Fibroblast of skin of right quadriceps (primary cell): ENCODE data around the gene SRGN.
"Not testable (repeated sequence)": the region's sequence is repeated elsewhere in the genome, so short reads cannot be mapped to it uniquely, and the experiment has no call there.

Experiments used
- DNase-seq: peaks from one replicate; pipeline ENCODE4 v3.0.0-alpha.2; 2013

The SRGN gene

GRCh38 chr10:69087590-69088470, at the start of gene SRGN:
Gene SRGN (plus strand): TSS chr10:69088103. CDS start chr10:69088158, 55 bp downstream.
- peak; percentile 42 for DNase-seq

GRCh38 chr10:69040904-69041303, 47.0 kb upstream of the SRGN start:
- DNase-seq = not testable (repeated sequence)

GRCh38 chr10:69042417-69042816, 45.5 kb upstream of the SRGN start:
- DNase-seq = no peak

GRCh38 chr10:69042838-69043237, 45.1 kb upstream of the SRGN start:
- DNase-seq = no peak

GRCh38 chr10:69043931-69044531, 43.9 kb upstream of the SRGN start:
- DNase-seq = no peak

GRCh38 chr10:69044546-69044945, 43.4 kb upstream of the SRGN start:
- no peak for DNase-seq

- DNase-seq = no peak
Measured at GRCh38 chr10:69045441-69046300, 42.2 kb upstream of the SRGN start.

GRCh38 chr10:69047111-69047832, 40.6 kb upstream of the SRGN start:
- no peak for DNase-seq

- DNase-seq = peak; percentile 39
Measured at GRCh38 chr10:69048103-69048502, 39.8 kb upstream of the SRGN start.

- no peak for DNase-seq
Measured at GRCh38 chr10:69049566-69049961, 38.3 kb upstream of the SRGN start.

- DNase-seq = peak; percentile 60
Measured at GRCh38 chr10:69051303-69051702, 36.6 kb upstream of the SRGN start.

GRCh38 chr10:69051710-69052487, 36.0 kb upstream of the SRGN start:
- no peak for DNase-seq

GRCh38 chr10:69052736-69053135, 35.2 kb upstream of the SRGN start:
- no peak for DNase-seq

- DNase-seq = no peak
Measured at GRCh38 chr10:69055241-69055640, 32.7 kb upstream of the SRGN start.

GRCh38 chr10:69056129-69056528, 31.8 kb upstream of the SRGN start:
- DNase-seq = no peak

- no peak for DNase-seq
Measured at GRCh38 chr10:69056536-69057260, 31.2 kb upstream of the SRGN start.

GRCh38 chr10:69057261-69057950, 30.5 kb upstream of the SRGN start:
- DNase-seq = no peak

GRCh38 chr10:69057951-69058297, 30.0 kb upstream of the SRGN start:
- peak; percentile 69 for DNase-seq

GRCh38 chr10:69060127-69060798, 27.6 kb upstream of the SRGN start:
- no peak for DNase-seq
